HUDEP-2 (cell line): ENCODE results near the gene FRRS1.
"Not testable (repeated sequence)": the region's sequence is repeated elsewhere in the genome, so short reads cannot be mapped to it uniquely, and the experiment has no call there.

Source experiments
- DNase-seq, 76 experiments: peaks; one replicate each; lab custom pipeline; 2025; ENCODE audit not compliant: unreplicated experiment in 76 of 76; lab: John Stamatoyannopoulos, UW

FRRS1 gene

GRCh38 chr1:99766378-99766800 is at the start of gene FRRS1:
TSS of gene FRRS1 (minus strand) at chr1:99766635. CDS start at chr1:99748768, 17,867 bp downstream.
- DNase-seq = peak in 73 of 76 experiments; percentile 21 to 89 (median 69)

- DNase-seq = no peak
Measured at GRCh38 chr1:99814373-99814900, 48.0 kb upstream of the FRRS1 start.

- DNase-seq = no peak
Measured at GRCh38 chr1:99811747-99812146, 45.3 kb upstream of the FRRS1 start.

- peak in 7 of 76 experiments; percentile 7 to 37 (median 11) for DNase-seq
Measured at GRCh38 chr1:99811075-99811474, 44.6 kb upstream of the FRRS1 start.

- peak in 53 of 76 experiments; percentile 2 to 87 (median 67) for DNase-seq
Measured at GRCh38 chr1:99808391-99809115, 42.1 kb upstream of the FRRS1 start.

- DNase-seq = no peak
Measured at GRCh38 chr1:99806882-99807281, 40.4 kb upstream of the FRRS1 start.

- DNase-seq = no peak
Measured at GRCh38 chr1:99801584-99801983, 35.1 kb upstream of the FRRS1 start.

GRCh38 chr1:99793861-99794260 is 27.4 kb upstream of the FRRS1 start:
- DNase-seq = not testable (repeated sequence)

- DNase-seq = no peak
Measured at GRCh38 chr1:99789715-99790114, 23.3 kb upstream of the FRRS1 start.

GRCh38 chr1:99788896-99789295 is 22.5 kb upstream of the FRRS1 start:
- no peak for DNase-seq

- DNase-seq = no peak
Measured at GRCh38 chr1:99786751-99787501, 20.5 kb upstream of the FRRS1 start.

- no peak for DNase-seq
Measured at GRCh38 chr1:99784809-99785255, 18.4 kb upstream of the FRRS1 start.

GRCh38 chr1:99784143-99784542 is 17.7 kb upstream of the FRRS1 start:
- DNase-seq = no peak

- no peak for DNase-seq
Measured at GRCh38 chr1:99782920-99783319, 16.5 kb upstream of the FRRS1 start.

- DNase-seq = no peak
Measured at GRCh38 chr1:99782397-99782796, 16.0 kb upstream of the FRRS1 start.

- DNase-seq = peak in 72 of 76 experiments; percentile 8 to 89 (median 63)
Measured at GRCh38 chr1:99781798-99782197, 15.4 kb upstream of the FRRS1 start.

- no peak for DNase-seq
Measured at GRCh38 chr1:99777752-99778151, 11.3 kb upstream of the FRRS1 start.

GRCh38 chr1:99776120-99776519 is 9.7 kb upstream of the FRRS1 start:
- DNase-seq = no peak

- DNase-seq = no peak
Measured at GRCh38 chr1:99772809-99773208, 6.4 kb upstream of the FRRS1 start.

GRCh38 chr1:99771513-99771918 is 5.1 kb upstream of the FRRS1 start:
- DNase-seq = peak in 50 of 76 experiments; percentile 3 to 88 (median 50)

- DNase-seq = peak in 66 of 76 experiments; percentile 16 to 91 (median 55)
Measured at GRCh38 chr1:99768524-99769245, 2.2 kb upstream of the FRRS1 start.
